Caco-2 (cell line): ENCODE data around the gene ASAP2. TPM values are rescaled to one million over a fixed set of nuclear protein-coding genes. Genes with fewer than 3 reads are reported as not detected.

Experiments
- BruUV-seq: library from RNA; stranded (reverse); fragments of 400-500 nt; replicated peaks from 2 replicates; lab custom pipeline; 2021; lab: Mats Ljungman, UMichigan
- CTCF ChIA-PET: fragments of 300-600 bp; sonication (Branson Sonifier 250); formaldehyde crosslinking; loops from one replicate; lab custom pipeline; 2022; ENCODE audit warnings: antibody characterized with exemption; lab: Charles Lee
- POLR2A ChIA-PET: fragments of 300-600 bp; sonication (Branson Sonifier 250); formaldehyde crosslinking; loops from one replicate; lab custom pipeline; 2022; ENCODE audit warnings: antibody characterized with exemption; lab: Charles Lee
- DNase-seq, 2 experiments: peaks; one replicate each; pipeline versions ENCODE4 v3.0.0 to v3.0.0-alpha.2; 2020 to 2022
- H3K27me3 ChIP-seq: replicated peaks from 2 replicates; pipeline ENCODE4 v1.6.0; 2011; ENCODE audit warnings: low read length; ENCODE audit not compliant: control insufficient read depth, insufficient read depth
- H3K36me3 ChIP-seq: 2 replicates; pipeline ENCODE4 v1.5.1; 2011; ENCODE audit warnings: low read length; ENCODE audit not compliant: control insufficient read depth, insufficient read depth
- H3K4me1 ChIP-seq: fragments of 250-450 bp; sonication (Bioruptor Pico); 2 replicates; pipeline ENCODE4 v1.5.1; 2020; ENCODE audit warnings: mild to moderate bottlenecking
- H3K4me3 ChIP-seq: 2 replicates; pipeline ENCODE4 v1.5.1; 2011; ENCODE audit warnings: low read depth, mild to moderate bottlenecking, control low read depth, low read length
- H3K9me3 ChIP-seq: fragments of 250-450 bp; sonication (Bioruptor Pico); 2 replicates; pipeline ENCODE4 v1.5.1; 2020; ENCODE audit warnings: mild to moderate bottlenecking, moderate library complexity
- H3K27ac Mint-ChIP-seq: one replicate; pipeline ENCODE4 v1.8.0; 2022; ENCODE audit warnings: mixed read lengths; ENCODE audit not compliant: unreplicated experiment
- H3K27me3 Mint-ChIP-seq: one replicate; pipeline ENCODE4 v1.8.0; 2022; ENCODE audit warnings: mixed read lengths; ENCODE audit not compliant: insufficient read depth, unreplicated experiment
- H3K36me3 Mint-ChIP-seq: one replicate; pipeline ENCODE4 v1.8.0; 2022; ENCODE audit warnings: mild to moderate bottlenecking, mixed read lengths; ENCODE audit not compliant: insufficient read depth, unreplicated experiment
- H3K4me1 Mint-ChIP-seq: one replicate; pipeline ENCODE4 v1.8.0; 2022; ENCODE audit warnings: low read depth, mixed read lengths; ENCODE audit not compliant: unreplicated experiment
- H3K4me3 Mint-ChIP-seq: one replicate; pipeline ENCODE4 v1.8.0; 2022; ENCODE audit warnings: mild to moderate bottlenecking, moderate library complexity, mixed read lengths; ENCODE audit not compliant: unreplicated experiment
- H3K9me3 Mint-ChIP-seq: one replicate; pipeline ENCODE4 v1.8.0; 2022; ENCODE audit warnings: mixed read lengths; ENCODE audit not compliant: unreplicated experiment
- intact Hi-C: fragments of 100-400 bp; cut with micrococcal nuclease; formaldehyde crosslinking; loops from one replicate; pipeline ENCODE4 v1.10.0; 2022; ENCODE audit not compliant: unreplicated experiment
- total RNA-seq: library from RNA; stranded (reverse); gene quantifications from 2 replicates; pipeline ENCODE4 v1.2.3, GENCODE V29; 2022
- TF ChIP-seq, protein P1 (sequence below), 2 experiments: fragments of 200-600 bp in 1 of 2; IDR thresholded peaks; 1 replicate in 1 of 2; 2 replicates in 1 of 2; pipeline versions ENCODE4 v1.5.1 to v1.8.0; 2011 to 2022; ENCODE audit warnings: antibody characterized with exemption in 1 of 2, control low read depth in 1 of 2, inconsistent platforms in 1 of 2, low read depth in 1 of 2, low read length in 1 of 2, mild to moderate bottlenecking in 1 of 2, moderate library complexity in 1 of 2; ENCODE audit not compliant: insufficient read depth in 1 of 2, severe bottlenecking in 1 of 2, unreplicated experiment in 1 of 2

ASAP2 gene
- total RNA-seq, 1 experiment from 2014 or later = 25.6 TPM

DNA sequence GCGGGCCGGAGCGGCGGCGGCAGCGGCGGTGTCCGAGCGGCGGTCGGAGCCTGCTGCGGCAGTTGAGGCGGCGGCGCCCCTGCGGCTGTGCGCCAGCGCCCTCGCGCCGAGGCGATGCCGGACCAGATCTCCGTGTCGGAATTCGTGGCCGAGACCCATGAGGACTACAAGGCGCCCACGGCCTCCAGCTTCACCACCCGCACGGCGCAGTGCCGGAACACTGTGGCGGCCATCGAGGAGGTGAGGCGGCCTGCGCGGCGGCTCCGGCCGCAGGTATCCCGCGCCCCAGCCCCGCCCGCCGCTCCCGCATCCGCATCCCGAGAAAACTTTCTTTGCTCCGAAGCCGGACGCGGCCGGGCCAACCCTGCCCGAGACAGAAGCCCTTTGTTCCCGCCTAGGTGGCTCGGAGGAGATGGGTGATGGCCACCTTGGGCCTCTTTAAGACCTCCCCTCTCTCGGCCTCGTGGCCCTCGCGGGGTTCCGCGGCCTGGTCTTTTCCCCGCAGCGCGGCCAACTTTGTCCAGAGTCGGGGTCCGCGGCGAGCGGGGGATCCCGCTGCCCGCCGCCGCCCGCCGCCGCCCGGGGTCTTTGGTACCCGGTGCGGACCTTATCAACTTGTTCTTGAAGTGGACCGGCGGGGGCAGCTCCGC, 504 bp downstream of the ASAP2 start:
- Histone ChIP-seq H3K36me3 (no peaks in the 10 kb centered on the region), H3K4me1 (peaks cover 37% of the 10 kb centered on the region), H3K4me3 (peak overlapping the region; percentile 88), H3K27me3 (no peaks in the 10 kb centered on the region), H3K9me3 (no peaks in the 10 kb centered on the region)
- Mint-ChIP-seq H3K36me3 (peaks cover 5% of the 10 kb centered on the region), H3K27me3 (no peaks in the 10 kb centered on the region), H3K4me1 (peaks cover 30% of the 10 kb centered on the region), H3K9me3 (no peaks in the 10 kb centered on the region), H3K4me3 (peak overlapping the region; percentile 80), H3K27ac (peak overlapping the region; percentile 50)
- ChIA-PET POLR2A (no interaction called here), CTCF (interaction anchor here (0.6 to 1.1 kb wide), 3 partner anchors 15 to 126 kb away, joined by 3 to 6 read pairs (median 3); no protein-coding TSS in a partner anchor)
- no TSS peak for BruUV-seq
- TF ChIP-seq, protein P1, sequence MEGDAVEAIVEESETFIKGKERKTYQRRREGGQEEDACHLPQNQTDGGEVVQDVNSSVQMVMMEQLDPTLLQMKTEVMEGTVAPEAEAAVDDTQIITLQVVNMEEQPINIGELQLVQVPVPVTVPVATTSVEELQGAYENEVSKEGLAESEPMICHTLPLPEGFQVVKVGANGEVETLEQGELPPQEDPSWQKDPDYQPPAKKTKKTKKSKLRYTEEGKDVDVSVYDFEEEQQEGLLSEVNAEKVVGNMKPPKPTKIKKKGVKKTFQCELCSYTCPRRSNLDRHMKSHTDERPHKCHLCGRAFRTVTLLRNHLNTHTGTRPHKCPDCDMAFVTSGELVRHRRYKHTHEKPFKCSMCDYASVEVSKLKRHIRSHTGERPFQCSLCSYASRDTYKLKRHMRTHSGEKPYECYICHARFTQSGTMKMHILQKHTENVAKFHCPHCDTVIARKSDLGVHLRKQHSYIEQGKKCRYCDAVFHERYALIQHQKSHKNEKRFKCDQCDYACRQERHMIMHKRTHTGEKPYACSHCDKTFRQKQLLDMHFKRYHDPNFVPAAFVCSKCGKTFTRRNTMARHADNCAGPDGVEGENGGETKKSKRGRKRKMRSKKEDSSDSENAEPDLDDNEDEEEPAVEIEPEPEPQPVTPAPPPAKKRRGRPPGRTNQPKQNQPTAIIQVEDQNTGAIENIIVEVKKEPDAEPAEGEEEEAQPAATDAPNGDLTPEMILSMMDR (IDR thresholded peaks at IDR 0.05; ENCODE audit: insufficient read depth in 1 of 2, low read depth in 1 of 2, low read length in 1 of 2, severe bottlenecking in 1 of 2, unreplicated experiment in 1 of 2) = no peak
- intact Hi-C loops = loop anchor here (1.0 to 2.0 kb wide), 7 partner anchors 26 to 216 kb away; partner anchors contain the start of genes CPSF3 and ITGB1BP1
- no peak for DNase-seq

DNA sequence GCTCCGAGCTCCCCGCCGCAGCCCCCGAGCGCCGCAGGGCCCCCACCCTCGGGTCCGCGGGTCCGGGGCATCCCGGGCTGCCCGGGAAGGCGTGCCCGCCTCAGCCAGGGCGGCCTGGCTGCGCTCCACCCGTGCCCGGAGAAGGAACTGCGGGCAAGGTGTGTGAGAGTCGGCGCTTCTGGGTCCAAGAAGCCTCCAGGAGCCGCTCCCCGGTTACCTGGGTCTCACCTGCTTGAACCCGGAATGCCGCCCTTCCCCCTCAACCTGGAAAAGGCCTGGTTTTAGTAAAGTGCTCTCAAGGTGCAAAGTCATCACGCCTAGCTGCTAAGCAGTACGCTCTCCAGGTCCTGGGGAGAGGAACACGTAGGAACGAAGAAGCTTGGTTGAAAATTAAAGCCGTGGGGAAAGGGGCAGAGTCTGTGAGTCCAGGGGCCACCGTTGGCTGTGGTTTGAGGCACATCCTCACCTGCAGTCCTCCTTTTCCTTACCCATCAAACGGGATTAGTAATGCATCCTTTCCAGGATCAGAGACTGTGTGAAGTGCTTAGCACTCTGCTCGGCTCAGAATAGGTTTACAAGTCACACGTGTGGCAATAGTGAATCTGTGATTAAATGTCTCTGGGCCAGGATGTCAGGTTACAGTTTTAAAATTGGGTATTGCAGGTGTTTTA, 1.2 kb downstream of the ASAP2 start:
- Mint-ChIP-seq H3K9me3 (no peaks in the 10 kb centered on the region), H3K4me1 (peaks cover 37% of the 10 kb centered on the region), H3K27ac (peak overlapping the region; percentile 50), H3K27me3 (no peaks in the 10 kb centered on the region), H3K36me3 (peaks cover 5% of the 10 kb centered on the region), H3K4me3 (peak overlapping the region; percentile 80)
- CTCF ChIA-PET = interaction anchor here (0.6 to 1.2 kb wide), 6 partner anchors 16 to 126 kb away, joined by 3 to 6 read pairs (median 3); no protein-coding TSS in a partner anchor
- H3K36me3 ChIP-seq = no peaks in the 10 kb centered on the region
- TF ChIP-seq, protein P1 (IDR thresholded peaks at IDR 0.05; ENCODE audit: insufficient read depth in 1 of 2, low read depth in 1 of 2, low read length in 1 of 2, severe bottlenecking in 1 of 2, unreplicated experiment in 1 of 2) = no peak
- DNase-seq = peak; percentile 53
- peak overlapping the region; percentile 88 for H3K4me3 ChIP-seq
- POLR2A ChIA-PET = no interaction called here
- intact Hi-C loops = loop anchor here (2.0 kb wide), 4 partner anchors 25 to 215 kb away; partner anchors contain the start of genes CPSF3 and ITGB1BP1
- no TSS peak for BruUV-seq
- H3K9me3 ChIP-seq = no peaks in the 10 kb centered on the region
- no peaks in the 10 kb centered on the region for H3K27me3 ChIP-seq
- peaks cover 44% of the 10 kb centered on the region for H3K4me1 ChIP-seq

DNA sequence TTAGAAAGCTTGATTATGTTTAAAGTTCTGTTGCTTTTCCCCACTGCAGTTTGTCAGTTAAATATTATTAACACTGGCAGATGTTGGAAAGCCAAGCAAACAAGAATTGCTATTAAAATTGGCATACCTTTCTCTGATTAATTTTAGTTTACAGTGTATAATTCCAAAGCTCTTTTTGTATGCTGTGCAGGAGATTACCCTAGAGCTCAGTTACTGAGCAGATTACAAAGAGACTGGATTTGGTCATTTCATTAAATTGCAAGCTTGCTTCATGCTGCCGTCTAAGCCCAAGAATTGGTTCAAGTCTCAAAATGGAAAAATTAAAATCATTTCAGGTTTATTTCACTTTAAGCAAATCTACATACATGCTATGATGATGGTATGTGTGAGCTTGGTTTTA, 2.3 kb downstream of the ASAP2 start:
- Histone ChIP-seq H3K9me3 (no peaks in the 10 kb centered on the region), H3K27me3 (no peaks in the 10 kb centered on the region), H3K36me3 (no peaks in the 10 kb centered on the region), H3K4me1 (peaks cover 47% of the 10 kb centered on the region), H3K4me3 (no peak overlapping the region)
- Mint-ChIP-seq H3K9me3 (no peaks in the 10 kb centered on the region), H3K4me1 (peaks cover 44% of the 10 kb centered on the region), H3K27me3 (no peaks in the 10 kb centered on the region), H3K27ac (no peak overlapping the region), H3K4me3 (no peak overlapping the region), H3K36me3 (peaks cover 5% of the 10 kb centered on the region)
- no TSS peak for BruUV-seq
- intact Hi-C loops = no loop called here
- ChIA-PET POLR2A (interaction anchor here (0.8 kb wide), 1 partner anchor 26 kb away, joined by 3 read pairs; no protein-coding TSS in a partner anchor), CTCF (interaction anchor here (0.6 to 1.2 kb wide), 5 partner anchors 13 to 422 kb away, joined by 3 to 5 read pairs (median 3); partner anchors contain the start of genes ITGB1BP1 and YWHAQ)
- TF ChIP-seq, protein P1 (IDR thresholded peaks at IDR 0.05; ENCODE audit: insufficient read depth in 1 of 2, low read depth in 1 of 2, low read length in 1 of 2, severe bottlenecking in 1 of 2, unreplicated experiment in 1 of 2) = no peak
- DNase-seq = no peak
